Fibroblast of villous mesenchyme (primary cell): Measurements from ENCODE around the gene TBCE. TPM values are rescaled to one million over a fixed set of nuclear protein-coding genes. Genes with fewer than 3 reads are reported as not detected.
A peak's percentile ranks its signal among the peaks of the same experiment; 100 is the strongest.

Experiments used
- DNase-seq: peaks from one replicate; pipeline ENCODE4 v3.0.0-alpha.2; 2010; ENCODE audit warnings: low read depth
- H3K4me3 ChIP-seq: 2 replicates; pipeline ENCODE4 v1.5.1; 2011; ENCODE audit warnings: low read depth, mild to moderate bottlenecking, low read length
- total RNA-seq: library from RNA; depleted of rRNA; stranded (reverse); fragments of >200 nt; gene quantifications from 2 replicates; pipeline ENCODE4 v1.2.3, GENCODE V29; 2012
- TF ChIP-seq, protein P1 (sequence below): IDR thresholded peaks from 2 replicates; pipeline ENCODE4 v1.5.1; 2012; ENCODE audit warnings: low read depth, mild to moderate bottlenecking, low read length; ENCODE audit not compliant: insufficient read depth

Gene TBCE
- total RNA-seq, 1 donor: 28.5 TPM

DNA sequence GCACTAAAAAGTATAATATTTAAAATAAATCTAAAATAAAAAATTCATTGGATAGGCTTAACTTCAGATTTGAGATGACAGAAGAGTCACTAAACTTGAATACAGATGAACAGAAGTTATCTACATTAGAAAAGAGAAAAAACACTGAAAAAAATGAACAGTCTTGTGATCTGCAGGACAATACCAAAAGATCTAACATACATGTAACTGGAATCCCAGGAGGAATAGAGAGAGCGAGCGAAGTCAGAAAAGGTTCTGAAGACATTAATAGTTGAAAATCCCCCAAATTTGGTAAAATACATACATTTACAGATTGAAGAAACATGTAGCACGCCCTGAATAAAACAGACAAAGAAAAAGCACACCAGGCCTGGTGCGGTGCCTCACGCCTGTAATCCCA is 115.9 kb downstream of the TBCE start:
- TF ChIP-seq, protein P1, sequence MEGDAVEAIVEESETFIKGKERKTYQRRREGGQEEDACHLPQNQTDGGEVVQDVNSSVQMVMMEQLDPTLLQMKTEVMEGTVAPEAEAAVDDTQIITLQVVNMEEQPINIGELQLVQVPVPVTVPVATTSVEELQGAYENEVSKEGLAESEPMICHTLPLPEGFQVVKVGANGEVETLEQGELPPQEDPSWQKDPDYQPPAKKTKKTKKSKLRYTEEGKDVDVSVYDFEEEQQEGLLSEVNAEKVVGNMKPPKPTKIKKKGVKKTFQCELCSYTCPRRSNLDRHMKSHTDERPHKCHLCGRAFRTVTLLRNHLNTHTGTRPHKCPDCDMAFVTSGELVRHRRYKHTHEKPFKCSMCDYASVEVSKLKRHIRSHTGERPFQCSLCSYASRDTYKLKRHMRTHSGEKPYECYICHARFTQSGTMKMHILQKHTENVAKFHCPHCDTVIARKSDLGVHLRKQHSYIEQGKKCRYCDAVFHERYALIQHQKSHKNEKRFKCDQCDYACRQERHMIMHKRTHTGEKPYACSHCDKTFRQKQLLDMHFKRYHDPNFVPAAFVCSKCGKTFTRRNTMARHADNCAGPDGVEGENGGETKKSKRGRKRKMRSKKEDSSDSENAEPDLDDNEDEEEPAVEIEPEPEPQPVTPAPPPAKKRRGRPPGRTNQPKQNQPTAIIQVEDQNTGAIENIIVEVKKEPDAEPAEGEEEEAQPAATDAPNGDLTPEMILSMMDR: no peak
- no peak for DNase-seq
- no peak overlapping the region for H3K4me3 ChIP-seq

GRCh38 chr1:235485558-235485957 is 118.3 kb downstream of the TBCE start:
- no peak overlapping the region for H3K4me3 ChIP-seq
- DNase-seq: no peak
- TF ChIP-seq, protein P1: no peak

DNA sequence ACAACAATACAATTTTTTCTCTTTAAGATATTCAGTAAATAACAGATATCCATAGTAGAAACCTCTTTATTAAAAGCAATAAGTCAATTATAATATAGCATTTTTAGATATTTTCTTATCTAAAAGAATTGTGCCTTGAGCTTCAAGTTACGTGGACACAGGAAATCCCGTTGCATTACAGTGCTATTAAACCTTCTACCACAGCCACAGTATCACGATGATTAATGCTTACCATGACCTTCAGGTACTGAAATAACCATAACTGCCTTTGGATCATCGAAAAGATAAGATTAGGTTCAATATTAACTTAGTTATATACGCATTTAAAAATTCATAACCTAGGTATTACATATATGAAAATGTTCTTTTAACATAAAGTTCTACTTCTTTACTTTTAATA is 119.1 kb downstream of the TBCE start:
- DNase-seq: peak; percentile 49
- TF ChIP-seq, protein P1: no peak
- no peak overlapping the region for H3K4me3 ChIP-seq

DNA sequence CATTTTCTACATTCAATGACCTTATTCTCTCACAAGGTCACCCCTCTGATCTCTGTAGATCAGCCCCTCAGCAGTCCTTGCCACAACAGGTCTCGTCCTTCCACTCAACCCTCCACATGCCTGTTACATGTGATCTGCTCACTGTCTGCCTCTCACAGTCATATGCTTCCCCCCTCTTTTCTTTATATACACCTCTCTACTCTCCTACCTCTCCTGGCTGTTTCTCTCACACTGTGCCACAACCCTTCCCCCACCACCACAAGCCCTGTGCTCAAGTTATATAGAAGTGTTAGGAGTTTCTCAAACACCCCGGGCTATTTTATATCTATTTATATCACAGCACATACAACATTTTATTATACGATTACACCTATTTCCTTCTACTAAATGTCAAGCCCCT is 124.4 kb downstream of the TBCE start:
- no peak overlapping the region for H3K4me3 ChIP-seq
- TF ChIP-seq, protein P1: no peak
- no peak for DNase-seq

DNA sequence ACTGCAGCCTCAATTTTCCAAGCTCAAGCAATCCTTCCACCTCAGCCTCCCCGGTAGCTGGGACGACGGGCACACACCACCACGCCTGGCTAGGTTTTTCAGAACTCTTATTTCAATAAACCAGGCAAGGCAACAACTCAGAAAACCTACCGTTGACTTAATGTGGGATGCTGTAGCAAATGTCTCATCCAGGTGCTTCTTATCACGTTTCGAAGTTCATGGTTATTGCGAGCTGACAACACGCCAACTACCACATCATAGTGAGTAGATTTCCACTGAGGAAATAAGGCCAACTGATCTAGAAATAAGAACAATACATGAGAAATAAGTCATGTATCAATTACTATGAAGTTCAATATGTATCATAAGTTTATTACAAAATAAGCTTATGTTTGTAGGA is 127.3 kb downstream of the TBCE start:
- DNase-seq: no peak
- H3K4me3 ChIP-seq: no peak overlapping the region
- TF ChIP-seq, protein P1: no peak

DNA sequence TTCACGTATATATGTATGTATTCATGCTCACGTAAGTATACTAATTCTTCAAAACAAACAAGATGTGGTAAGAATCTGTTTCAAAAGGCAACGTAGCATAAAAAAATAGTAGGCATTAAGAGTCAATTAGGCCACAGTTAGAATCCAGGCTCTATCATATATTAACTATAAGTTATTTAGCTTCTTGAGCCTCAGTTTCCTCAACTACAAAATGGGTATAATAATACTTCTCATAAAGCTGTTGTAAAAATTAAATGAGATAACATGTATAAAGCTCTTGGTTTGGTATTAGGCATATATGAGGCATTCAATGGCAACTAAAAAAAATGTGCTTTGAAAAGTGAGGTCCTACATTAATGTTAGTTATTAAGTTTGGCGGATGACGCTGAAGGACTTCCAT is 127.8 kb downstream of the TBCE start:
- DNase-seq: no peak
- TF ChIP-seq, protein P1: no peak
- H3K4me3 ChIP-seq: no peak overlapping the region

GRCh38 chr1:235495551-235495950 is 128.3 kb downstream of the TBCE start:
- DNase-seq: no peak
- TF ChIP-seq, protein P1: no peak

More at GRCh38 chr1:235495551-235495950, 128.3 kb downstream of the TBCE start:
- no peak overlapping the region for H3K4me3 ChIP-seq
